ENCODE measurements around the gene PPIL4. TPM values are rescaled to one million over a fixed set of nuclear protein-coding genes. Genes with fewer than 3 reads are reported as not detected.

PPIL4 gene
- total and polyA plus RNA-seq, 2 donors = 19.6 to 60.9 TPM

DNA sequence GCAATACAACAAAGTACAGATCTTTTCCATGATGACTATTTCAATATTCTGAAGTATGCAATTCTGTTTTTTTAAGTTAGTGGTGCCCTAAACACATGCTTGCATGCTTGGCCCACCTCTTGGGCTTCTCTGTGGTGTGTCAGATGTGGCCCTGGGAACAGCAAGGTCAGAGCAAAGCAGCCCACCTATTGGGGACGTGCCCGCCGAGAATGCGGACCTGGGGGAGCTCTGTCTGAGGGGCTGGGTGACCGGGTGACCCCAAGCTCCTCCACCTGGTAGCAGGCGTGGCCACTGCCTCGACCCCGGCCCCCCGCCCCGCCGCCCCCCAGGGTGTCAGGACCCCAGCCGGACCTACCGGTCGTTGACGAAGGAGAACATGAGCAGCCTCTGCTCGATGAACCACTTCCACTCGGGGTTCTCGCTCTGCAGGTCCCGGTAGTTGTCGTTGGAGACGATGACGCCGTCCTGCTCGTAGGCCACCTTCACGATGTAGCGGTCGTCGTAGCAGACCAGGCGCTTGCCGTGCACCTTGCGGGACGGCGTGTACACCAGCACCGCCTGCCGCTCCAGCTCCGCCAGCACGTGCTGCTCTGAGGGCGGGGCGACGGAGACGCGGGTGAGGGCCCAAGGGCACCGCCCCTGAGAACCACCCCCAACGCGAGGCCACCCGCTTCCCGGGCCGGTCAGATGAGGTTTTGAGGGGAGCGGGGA lies 89.4 kb downstream of the PPIL4 start:
- Histone ChIP-seq H3K4me3 (ENCODE audit: low read depth, low read length) (no peak overlapping the region), H3K27ac (ENCODE audit: low read depth) (no peak overlapping the region), H3K36me3 (ENCODE audit: insufficient read depth) (no peaks in the 10 kb centered on the region), H3K4me1 (ENCODE audit: insufficient read depth) (no peaks in the 10 kb centered on the region)
- no peak for DNase-seq (ENCODE audit: extremely low spot score)
- WGBS = 90% methylated on average over 49 of the region's 49 CpGs

GRCh38 chr6:149455031-149455732 lies 90.7 kb downstream of the PPIL4 start:
- H3K36me3 ChIP-seq (ENCODE audit: insufficient read depth) = no peaks in the 10 kb centered on the region
- no peak overlapping the region for H3K4me3 ChIP-seq (ENCODE audit: low read depth, low read length)
- DNase-seq (ENCODE audit: extremely low spot score) = no peak
- H3K4me1 ChIP-seq (ENCODE audit: insufficient read depth) = no peaks in the 10 kb centered on the region
- H3K27ac ChIP-seq (ENCODE audit: low read depth) = no peak overlapping the region
- WGBS = 61% methylated on average over 11 of the region's 11 CpGs

Small RNA genes within 50 kb of the gene (small RNA-seq; reads per million reads assigned to genes)
- gene RF00410 = not detected
- not detected for gene RNU7-3P

Other genes with a start within 250 kb of the PPIL4 start
- 78.3 TPM for gene TAB2, start 228.3 kb downstream of the PPIL4 start, total RNA-seq
- gene TAB2, start 228.3 kb downstream of the PPIL4 start, polyA plus RNA-seq = 42.2 TPM
- gene SUMO4, start 145.8 kb downstream of the PPIL4 start, total RNA-seq = 14.6 TPM
- not detected for gene SUMO4, start 145.8 kb downstream of the PPIL4 start, polyA plus RNA-seq
- gene ZC3H12D, start 61.0 kb downstream of the PPIL4 start, total RNA-seq = 1.2 TPM
- 0.42 TPM for gene ZC3H12D, start 61.0 kb downstream of the PPIL4 start, polyA plus RNA-seq
- gene GINM1, start 20.3 kb upstream of the PPIL4 start, total RNA-seq = 80.8 TPM
- gene GINM1, start 20.3 kb upstream of the PPIL4 start, polyA plus RNA-seq = 73.5 TPM
- gene KATNA1, start 102.7 kb upstream of the PPIL4 start, total RNA-seq = 28.8 TPM
- gene KATNA1, start 102.7 kb upstream of the PPIL4 start, polyA plus RNA-seq = 18.8 TPM
- 36.7 TPM for gene LATS1, start 172.1 kb upstream of the PPIL4 start, total RNA-seq
- gene LATS1, start 172.1 kb upstream of the PPIL4 start, polyA plus RNA-seq = 12.1 TPM
- 30.2 TPM for gene NUP43, start 200.5 kb upstream of the PPIL4 start, total RNA-seq
- 10.8 TPM for gene NUP43, start 200.5 kb upstream of the PPIL4 start, polyA plus RNA-seq
- 65.5 TPM for gene PCMT1, start 203.7 kb upstream of the PPIL4 start, total RNA-seq
- gene PCMT1, start 203.7 kb upstream of the PPIL4 start, polyA plus RNA-seq = 104 TPM